Measurements from ENCODE around the gene CST5.
"Not testable (repeated sequence)": the region's sequence is repeated elsewhere in the genome, so short reads cannot be mapped to it uniquely, and the experiment has no call there.

CST5 gene, protein sequence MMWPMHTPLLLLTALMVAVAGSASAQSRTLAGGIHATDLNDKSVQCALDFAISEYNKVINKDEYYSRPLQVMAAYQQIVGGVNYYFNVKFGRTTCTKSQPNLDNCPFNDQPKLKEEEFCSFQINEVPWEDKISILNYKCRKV

DNA sequence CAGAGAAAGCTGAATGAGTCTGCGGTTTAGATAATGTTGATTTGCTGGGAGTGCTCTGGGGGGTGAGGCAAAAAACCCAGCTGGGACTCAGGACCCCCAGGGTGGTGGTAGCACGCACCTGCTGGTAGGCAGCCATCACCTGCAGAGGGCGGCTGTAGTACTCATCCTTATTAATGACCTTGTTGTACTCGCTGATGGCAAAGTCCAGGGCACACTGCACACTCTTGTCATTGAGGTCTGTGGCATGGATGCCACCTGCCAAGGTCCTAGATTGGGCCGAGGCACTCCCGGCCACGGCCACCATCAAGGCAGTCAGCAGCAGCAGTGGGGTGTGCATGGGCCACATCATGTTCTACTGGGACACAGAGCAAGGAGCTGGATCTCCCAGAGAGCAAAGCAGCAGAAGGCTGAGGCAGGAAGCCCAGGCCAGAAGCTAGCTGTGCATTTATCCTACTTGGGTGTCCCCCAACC lies at the start of gene CST5:
Gene CST5 (minus strand): TSS at position 421 of the 471 bp plus-strand sequence. CDS start 72 bp downstream, at position 349.
- no peak for DNase-seq (ENCODE audit: low spot score)

DNA sequence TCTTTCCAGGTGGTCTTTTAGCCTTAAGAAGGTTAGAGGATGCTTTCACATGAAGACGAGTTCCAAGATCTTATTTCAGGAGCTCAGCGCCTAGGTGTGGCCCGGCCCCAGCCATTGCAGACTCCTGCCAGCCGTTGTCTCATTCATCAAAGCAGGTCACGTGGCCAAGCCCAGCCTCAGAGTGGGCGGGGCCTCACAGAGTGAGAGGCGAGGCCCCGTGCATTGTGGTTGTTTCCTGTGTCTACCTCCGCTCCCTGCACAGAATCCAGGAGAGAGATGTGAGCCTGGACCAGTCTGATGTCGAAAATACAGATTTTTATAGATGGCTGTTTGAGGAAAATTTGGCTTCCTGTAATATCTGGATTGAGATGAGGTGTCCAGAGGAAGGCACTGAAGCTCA lies 49.2 kb upstream of the CST5 start:
- DNase-seq (ENCODE audit: low spot score): no peak

DNA sequence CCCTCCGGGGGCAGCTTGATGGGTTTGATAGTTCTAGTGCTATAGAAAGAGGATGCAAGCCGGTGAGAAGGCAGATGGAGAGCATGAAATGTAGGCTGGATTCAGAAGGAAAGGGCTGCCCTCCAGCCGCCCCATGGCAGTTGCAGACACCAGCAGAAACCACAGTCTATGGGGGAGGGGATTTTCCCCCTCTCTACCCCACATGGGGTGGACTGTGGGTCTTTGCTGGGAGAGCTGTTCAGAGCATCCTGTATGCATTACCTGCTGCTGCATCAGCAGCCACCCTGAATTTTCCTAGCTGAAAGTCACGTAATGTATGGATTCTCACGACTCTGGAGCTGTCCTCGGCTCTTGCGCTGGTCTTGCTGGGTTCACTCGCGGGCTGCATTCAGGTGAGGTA lies 48.8 kb upstream of the CST5 start:
- no peak for DNase-seq (ENCODE audit: low spot score)

DNA sequence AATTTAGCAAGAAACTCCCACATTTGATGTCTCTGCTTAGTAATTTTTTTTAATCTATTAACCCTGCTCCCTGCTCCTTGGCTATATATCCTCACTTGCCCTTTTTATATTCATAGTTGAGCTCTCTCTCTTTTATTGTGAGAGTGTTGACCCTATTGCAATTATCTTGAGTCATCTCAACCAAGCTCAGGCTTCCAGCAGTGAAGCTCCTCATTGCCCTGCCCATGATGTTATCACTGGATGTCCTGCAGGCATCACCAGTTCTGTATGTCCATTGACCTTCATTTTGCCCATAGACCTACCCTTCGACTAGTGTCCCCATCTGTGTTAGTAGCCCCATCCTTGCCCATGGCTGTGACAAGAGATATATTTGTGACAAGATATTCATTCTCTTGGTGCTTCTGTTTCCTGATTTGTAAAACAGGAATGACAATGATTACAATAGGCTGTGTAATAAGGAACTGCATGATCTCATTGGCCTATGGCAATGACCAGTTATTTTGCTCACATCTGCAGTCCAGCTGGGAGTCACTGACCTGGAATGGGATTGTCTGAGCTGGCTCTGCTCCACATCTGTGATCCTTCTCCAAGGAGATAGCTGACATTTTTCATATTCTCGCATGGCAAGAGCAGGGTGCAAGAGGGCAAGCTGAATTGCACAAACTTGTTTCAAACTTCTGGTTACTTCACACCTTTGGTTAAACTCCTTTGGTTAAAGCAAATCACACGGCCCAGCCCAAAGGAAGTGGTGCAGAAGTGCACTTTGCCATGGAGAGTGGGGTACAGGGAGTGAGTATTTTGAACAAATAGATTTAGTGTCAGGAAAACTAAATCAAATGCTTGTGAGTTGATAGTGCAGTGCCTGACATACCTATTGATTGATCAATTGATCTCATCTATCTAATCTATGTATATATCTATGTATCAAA lies 47.7 kb upstream of the CST5 start:
- DNase-seq (ENCODE audit: low spot score): no peak

DNA sequence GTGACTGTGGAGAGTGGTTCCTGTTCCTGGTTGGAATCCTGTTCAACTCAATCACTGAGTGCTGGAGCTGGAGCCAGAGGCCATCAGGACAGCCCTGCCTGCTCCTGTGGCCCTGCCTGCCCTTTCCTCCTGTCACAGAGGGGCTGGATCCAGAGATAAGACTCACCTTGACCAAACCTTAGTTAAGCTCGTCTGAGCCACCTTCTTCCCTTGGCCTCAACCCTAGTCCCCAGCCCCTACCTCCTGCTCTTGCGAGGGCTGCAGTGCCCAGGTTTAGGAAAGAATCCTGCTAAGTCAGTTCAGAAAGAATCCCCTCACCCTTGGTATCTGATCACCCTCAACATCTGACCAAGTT lies 47.0 kb upstream of the CST5 start:
- no peak for DNase-seq (ENCODE audit: low spot score)

DNA sequence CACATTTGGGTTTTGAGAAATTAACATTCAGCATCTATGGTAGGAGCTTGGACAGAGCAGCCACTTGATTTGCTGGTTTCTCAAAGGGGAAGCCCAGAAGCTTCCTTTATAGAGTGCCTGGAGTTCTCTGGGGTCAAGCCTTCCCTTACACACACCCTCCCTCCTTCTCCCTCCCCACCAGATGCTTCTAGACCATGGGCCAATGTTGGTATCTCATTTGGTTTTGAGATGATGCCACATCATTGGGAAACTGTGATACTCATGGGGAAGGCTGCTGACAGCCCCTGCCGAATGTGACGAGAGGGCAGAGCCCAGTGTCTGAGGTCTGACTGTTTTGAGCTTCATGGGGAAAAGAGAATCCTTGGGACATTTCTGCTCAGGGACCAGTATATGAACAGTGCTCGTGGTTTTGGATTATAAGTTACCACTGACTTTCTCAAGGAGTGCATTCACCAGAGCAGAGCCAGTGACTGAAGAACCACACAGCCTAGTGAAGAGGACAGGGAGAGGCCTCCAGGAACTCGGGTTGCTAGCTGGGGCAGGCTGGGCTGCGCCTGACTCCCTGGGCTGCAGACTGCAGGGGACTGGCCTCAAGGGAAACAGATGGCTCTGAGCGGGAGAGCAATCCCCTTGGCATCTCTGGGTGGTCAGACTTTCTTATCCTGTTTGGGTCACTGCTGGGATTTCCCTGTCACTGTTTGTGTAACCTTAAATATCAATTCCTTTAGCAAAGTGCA lies 46.4 kb upstream of the CST5 start:
- DNase-seq (ENCODE audit: low spot score): no peak

DNA sequence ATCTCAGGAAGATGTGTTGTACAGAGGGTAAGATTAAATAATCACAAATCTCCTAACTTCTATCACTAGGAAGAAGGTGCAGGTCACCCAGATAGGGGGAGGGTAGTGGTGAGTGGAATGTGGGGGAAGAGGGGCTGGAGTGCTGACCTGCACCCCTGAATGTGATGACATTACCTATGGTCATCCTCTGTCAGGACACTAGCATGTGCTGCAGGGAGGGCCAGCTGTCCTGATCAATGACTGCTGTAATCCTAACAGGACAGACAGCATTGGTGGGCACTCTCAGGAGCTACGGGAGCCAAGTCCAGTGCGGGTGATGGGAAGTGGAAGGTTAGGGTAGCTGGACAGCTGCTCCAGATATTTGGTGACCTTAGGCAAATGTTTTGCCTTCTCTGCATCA lies 45.2 kb upstream of the CST5 start:
- DNase-seq (ENCODE audit: low spot score): no peak

DNA sequence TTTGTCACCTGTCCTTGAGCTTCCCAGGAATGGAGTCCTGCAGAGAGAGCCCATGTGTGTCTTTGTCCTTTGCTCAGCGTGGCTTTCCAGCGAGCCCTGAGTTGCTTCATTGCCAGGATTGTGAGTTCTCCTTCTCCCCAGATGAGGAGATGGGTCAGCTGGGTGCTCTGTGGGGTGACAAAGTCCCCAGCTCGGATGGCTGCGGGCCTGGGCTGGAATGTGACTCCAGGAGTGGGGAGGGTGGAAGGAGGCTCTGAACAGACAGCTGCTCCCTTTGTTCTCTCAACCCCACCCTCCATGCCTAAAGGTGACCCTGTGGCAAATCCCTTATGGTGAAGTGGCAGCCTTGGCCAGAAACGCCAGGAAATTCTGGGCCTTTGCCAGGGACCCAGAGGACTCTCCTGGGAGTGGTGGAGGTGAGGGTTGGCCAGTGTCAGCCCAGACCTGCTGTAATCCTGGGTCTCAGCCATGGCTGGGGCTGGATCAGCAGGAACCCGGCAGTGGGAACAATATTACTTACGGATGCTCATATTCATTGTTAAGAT lies 44.4 kb upstream of the CST5 start:
- DNase-seq (ENCODE audit: low spot score): no peak

DNA sequence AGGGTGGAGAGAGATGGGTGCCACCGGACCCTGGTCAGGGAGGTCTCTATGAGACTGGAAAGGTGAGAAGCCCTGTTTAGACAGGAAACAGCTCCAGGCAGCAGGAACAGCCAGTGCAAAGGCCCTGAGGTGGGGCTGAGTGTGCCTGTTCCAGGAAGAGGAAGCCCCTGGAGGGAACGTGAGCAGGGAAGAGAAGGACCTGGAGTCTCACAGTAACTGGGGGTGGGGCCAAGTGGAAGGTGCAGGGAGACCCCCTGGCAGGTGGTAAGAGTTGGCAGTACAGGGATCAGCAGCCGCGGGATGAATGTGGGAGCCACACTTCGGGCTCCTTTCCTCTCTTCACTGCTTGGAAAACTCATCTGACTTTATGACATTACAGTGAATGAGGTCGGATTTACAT lies 43.8 kb upstream of the CST5 start:
- no peak for DNase-seq (ENCODE audit: low spot score)

DNA sequence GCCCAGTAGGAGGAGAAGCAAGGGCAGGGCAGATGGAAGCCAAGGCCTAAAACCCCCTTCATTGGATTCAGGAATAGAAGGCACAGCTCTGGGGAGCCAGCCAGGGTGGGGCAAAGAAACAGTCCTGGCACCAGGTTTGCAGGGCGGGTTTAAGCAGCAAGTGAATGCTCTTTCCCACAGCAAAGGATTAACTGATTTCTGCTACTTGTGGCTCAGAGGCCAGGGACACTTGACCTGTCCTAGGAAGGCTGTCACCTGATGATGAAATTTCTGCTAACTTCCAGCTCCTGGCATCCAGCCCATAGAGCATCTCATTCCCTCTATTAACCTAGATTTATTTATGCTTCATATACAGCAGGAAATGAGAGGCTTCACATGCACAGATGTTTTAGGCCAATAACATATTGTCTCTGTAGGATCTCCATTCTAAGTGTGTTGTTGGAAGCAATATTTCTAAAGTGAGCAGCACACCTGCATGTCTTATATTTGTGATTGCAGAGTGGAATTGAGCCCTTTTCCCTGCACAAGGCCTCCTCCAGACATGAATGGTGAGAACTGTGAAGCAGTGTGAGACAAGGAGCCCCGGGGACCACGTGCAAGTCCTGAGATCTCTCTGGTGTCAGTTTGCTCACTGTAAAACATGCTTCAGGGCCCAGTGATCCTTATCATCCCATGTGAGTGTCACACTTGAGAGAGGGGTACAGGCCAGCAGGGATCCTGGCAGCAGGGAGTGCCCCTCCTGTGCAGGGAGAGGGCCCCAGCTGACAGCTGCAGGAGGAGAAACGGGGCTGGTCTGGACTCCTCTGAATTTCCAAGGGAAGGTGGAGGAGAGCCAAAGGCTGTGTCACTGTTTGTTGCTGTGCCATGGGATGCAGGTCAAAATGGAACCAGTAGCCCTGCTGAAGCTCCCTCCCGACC lies 41.1 kb upstream of the CST5 start:
- DNase-seq (ENCODE audit: low spot score): no peak

DNA sequence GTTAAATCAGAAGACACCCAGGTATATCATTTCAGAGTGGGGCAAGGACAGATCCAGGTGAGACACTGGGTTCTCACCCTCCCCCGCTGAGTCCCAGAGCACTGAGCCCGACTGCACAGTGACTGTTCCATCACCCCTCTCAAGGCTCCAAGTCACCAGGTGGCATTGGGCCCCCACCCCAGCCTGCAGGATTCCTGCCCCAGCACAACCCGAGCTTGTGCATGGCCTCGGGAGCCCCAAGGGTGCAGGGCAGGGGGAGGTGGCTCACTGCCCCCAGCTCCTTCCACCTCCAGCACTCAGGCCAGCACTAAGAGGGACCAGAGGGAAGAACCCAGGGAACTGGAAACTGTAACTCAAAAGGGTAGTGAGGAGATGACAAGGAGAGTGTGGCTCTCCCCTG lies 39.3 kb upstream of the CST5 start:
- DNase-seq (ENCODE audit: low spot score): no peak

DNA sequence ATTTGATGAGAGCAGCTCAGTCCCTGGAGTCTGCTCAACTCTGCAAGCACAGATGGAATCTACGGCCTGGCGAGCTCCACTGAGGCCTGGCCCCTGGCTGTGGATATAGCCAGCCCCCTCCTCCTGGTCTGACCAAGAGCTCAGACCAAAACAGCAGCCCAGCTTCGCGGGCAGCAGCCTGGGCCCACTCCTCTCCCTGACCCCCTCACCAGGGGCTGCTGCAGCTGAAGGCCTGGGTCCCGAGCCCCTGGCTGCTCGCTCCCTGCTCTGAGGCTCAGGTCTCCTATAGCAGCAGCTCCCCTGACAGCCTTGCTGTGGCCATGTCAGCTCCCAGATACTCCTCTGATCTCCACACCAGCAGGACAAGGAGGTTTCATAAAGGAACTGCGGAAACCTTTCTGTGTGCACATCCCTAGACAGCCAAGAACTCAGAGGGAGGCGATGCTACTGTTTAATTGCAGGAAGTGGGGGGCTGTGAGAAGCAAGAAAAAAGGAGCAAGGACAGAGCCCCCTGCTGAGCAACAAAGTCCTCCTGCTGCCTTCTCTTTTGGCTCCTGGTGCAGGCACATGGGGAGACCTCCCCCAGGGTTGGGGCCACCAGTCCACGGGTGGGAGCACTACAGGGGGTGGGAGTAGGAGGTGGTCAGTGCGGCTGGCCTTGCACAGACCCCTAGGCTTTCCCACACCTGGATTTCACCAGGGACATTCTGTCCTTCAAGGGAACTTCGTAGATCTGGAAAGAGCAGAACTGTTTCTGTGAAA lies 38.7 kb upstream of the CST5 start:
- no peak for DNase-seq (ENCODE audit: low spot score)

DNA sequence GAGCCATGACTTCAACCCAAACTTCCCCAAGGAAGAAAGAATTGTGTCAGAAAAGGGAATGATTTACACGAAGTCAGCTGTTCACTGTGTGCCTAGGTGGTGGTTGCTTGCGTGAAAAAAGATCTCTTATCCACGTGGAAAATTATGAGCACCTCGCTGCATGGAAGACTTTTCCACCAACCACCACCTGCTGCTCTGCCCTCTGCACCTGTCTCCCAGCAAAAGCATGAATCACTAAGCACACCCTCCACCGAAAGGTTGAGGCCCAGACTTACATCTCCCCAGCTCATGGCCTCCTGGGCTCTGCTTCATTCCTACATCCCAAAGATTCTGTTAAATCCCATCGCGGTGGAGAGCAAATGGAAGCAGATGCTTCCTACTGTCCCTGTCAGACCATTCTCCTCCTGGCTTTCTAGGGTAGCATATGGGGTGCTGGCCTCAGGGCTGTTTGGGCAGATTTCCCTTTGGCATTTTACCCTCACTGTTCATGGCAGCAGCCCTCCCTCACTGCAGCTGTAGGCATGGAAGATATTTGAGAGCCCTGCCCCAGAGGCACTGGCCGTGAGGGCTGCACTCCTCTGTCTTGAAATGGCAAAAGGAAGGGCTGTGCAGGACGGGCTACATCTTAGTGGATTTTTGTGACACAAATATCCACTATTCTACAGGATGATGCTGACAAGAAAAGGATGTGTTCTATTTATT lies 37.6 kb upstream of the CST5 start:
- DNase-seq (ENCODE audit: low spot score): no peak

DNA sequence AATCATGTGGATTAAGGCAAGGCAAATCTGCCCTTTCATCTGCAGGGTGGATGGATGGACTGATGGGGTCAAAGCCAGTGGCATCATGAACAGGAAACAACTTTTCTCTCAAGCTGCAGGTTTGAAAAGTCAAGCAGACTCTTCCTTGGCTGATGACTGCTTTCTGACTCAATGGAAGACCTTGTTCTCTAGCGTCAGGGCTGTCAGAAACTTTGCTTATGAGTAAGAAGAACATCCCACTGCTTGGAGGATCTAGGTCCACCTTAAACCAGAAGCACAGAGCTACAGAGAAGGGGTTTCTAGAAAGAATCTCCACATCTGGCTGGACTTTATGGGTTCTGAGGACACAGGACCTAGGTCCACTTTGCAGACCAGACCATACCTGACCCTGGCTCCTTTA lies 36.3 kb upstream of the CST5 start:
- no peak for DNase-seq (ENCODE audit: low spot score)

DNA sequence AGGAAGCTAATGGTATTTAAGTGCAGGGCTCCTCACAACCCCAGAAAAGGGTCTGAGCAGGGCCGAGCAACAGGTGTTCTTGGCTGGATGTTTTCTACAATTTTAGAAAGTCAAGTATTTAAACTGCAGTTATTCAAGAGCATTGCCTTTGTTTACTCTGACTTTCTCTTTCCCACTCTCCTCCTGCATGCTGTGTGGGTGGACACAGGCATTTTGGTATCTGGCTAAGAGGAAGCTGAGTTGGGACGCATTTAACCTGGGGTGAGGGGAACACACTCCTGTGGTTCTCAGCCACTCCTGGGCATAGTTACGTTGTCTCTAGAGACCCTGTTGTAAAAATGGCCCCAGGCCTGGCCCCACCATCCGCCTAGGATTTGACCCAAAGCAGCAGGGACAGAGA lies 34.9 kb upstream of the CST5 start:
- DNase-seq (ENCODE audit: low spot score): not testable (repeated sequence)

DNA sequence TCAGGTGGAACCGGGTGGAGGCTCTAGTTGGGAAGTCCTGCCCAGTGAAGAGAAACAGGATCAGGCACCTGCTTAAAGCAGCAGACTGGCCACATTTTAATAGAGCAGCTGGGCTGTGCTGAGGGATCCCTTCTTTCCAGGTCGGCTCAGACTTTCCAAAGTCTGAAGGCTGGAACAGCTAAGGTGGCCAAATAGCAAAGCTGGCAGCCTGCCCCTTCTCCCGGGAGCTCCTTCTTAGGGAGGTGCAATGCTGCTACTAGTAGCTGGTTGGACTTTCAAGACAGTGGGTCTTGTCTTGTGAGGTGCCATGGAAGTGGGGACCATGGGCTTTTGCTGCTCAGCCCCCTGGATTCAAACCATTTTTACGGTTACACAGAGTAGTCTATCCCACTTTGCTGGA lies 30.7 kb upstream of the CST5 start:
- DNase-seq (ENCODE audit: low spot score): no peak

DNA sequence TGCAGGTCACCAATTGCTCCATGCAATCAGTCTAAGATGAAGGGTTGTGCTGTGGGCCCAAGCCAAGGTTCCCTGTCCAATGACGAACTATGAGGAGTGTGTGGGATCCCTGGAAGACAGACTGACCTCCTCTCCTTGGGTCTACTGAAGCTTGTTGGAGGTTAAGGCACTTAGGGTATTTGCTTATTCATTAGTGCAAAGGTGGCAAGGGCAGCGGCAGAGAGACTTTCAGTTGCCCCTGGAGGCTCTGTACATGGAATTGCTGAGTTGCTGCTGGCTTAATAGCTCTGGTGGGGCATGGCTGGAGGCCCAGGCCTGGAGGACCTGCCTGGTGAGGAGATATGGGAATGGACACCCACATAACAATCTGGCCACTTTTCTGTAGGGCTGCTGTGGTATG lies 29.8 kb upstream of the CST5 start:
- no peak for DNase-seq (ENCODE audit: low spot score)

DNA sequence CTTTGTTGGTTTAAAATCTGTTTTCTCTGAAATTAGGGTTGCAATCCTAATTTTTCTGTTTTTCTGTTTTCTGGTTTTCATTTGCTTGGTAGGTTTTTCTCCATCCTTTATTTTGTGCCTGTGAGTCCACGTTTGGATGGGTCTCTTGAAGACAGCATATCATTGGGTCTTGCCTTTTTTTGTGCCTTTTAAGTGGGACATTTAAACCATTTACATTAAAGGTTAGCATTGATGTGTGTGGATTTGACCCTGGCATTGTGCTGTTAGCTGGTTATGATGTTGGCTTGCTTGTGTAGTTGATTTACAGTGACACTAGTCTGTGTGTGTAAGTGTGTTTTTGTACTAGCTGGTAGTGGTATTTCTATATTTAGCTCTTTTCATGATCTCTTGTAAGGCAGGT lies 28.0 kb upstream of the CST5 start:
- DNase-seq (ENCODE audit: low spot score): no peak

DNA sequence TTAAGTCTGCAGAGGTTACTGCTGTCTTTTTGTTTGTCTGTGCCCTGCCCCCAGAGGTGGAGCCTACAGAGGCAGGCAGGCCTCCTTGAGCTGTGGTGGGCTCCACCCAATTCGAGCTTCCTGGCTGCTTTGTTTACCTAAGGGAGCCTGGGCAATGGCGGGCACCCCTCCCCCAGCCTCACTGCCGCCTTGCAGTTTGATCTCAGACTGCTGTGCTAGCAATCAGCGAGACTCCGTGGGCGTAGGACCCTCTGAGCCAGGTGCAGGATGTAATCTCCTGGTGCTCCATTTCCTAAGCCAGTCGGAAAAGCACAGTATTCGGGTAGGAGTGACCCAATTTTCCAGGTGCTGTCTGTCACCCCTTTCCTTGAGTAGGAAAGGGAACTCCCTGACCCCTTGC lies 22.8 kb upstream of the CST5 start:
- not testable (repeated sequence) for DNase-seq (ENCODE audit: low spot score)

DNA sequence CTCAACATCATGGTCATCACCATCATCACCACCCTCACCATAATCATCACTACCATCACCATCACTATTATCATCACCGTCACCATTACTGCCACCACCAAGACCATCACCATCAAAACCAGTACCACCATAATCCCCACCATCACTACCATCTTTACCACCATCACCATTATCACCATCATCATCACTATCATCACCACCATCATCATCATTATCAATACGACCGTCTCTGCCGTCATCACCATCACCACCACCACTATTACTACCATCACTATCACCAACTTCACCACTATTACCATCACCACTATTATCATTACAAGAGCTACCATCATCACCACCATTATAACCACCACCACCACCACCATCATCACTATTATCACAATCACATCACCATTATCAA lies 11.3 kb upstream of the CST5 start:
- DNase-seq (ENCODE audit: low spot score): not testable (repeated sequence)
